GM12878 (cell line): ENCODE results near the gene RAP1GDS1. TPM values are rescaled to one million over a fixed set of nuclear protein-coding genes. Genes with fewer than 3 reads are reported as not detected.

ENCODE experiments used
- ATAC-seq: fragments of 200-7000 bp; cut with Tn5 transposase; 3 replicates; pipeline ENCODE4 v1.9.1; 2020; ENCODE audit warnings: mild to moderate bottlenecking, moderate library complexity
- BruUV-seq: library from RNA; stranded (reverse); fragments of 400-500 nt; replicated peaks from 2 replicates; lab custom pipeline; 2021; lab: Mats Ljungman, UMichigan
- CTCF ChIA-PET: fragments of 300-600 bp; sonication (Branson Sonifier 250); formaldehyde crosslinking; extraction: SDS; loops from one replicate; lab custom pipeline; 2021; ENCODE audit warnings: inconsistent platforms; lab: Yijun Ruan, JAX
- POLR2A ChIA-PET: fragments of 350-600 bp; formaldehyde crosslinking; extraction: SDS; loops from one replicate; lab custom pipeline; 2021; ENCODE audit warnings: inconsistent platforms; lab: Charles Lee
- RAD21 ChIA-PET: fragments of 300-600 bp; sonication (Branson Sonifier 250); formaldehyde crosslinking; loops from one replicate; lab custom pipeline; 2023; ENCODE audit warnings: antibody characterized with exemption; ENCODE audit not compliant: unreplicated experiment; lab: Charles Lee
- SMC1A ChIA-PET: fragments of 300-600 bp; sonication (Branson Sonifier 250); formaldehyde crosslinking; loops from one replicate; lab custom pipeline; 2023; ENCODE audit not compliant: unreplicated experiment, uncharacterized antibody; lab: Charles Lee
- DNase-seq: peaks from one replicate; pipeline ENCODE4 v3.0.0-alpha.2; 2011; ENCODE audit warnings: low read depth, low spot score
- FAIRE-seq: peaks from 3 replicates; lab custom pipeline; 2011; peaks lifted over from hg19 to GRCh38; lab: Jason Lieb, UNC
- H2AFZ ChIP-seq: 2 replicates; pipeline ENCODE4 v1.6.0; 2011; ENCODE audit warnings: low read depth, low read length, control low read depth; ENCODE audit not compliant: control insufficient read depth
- H3K27ac ChIP-seq: 2 replicates; pipeline ENCODE4 v1.5.1; 2011; ENCODE audit warnings: control low read depth; ENCODE audit not compliant: control insufficient read depth, insufficient read depth
- H3K27me3 ChIP-seq, 2 experiments: replicated peaks in 1 of 2; 2 replicates each; pipeline versions ENCODE4 v1.6.0 to v1.6.1; 2011; ENCODE audit warnings: low read length in 1 of 2; ENCODE audit not compliant: control insufficient read depth in 2 of 2, insufficient read depth in 2 of 2
- H3K36me3 ChIP-seq, 2 experiments: 2 replicates each; pipeline ENCODE4 v1.5.1; 2011; ENCODE audit warnings: low read length in 1 of 2; ENCODE audit not compliant: control insufficient read depth in 2 of 2, insufficient read depth in 2 of 2
- H3K4me1 ChIP-seq: 2 replicates; pipeline ENCODE4 v1.6.1; 2011; ENCODE audit warnings: mild to moderate bottlenecking, low read length, moderate library complexity, mixed read lengths; ENCODE audit not compliant: control insufficient read depth, insufficient read depth
- H3K4me2 ChIP-seq: 2 replicates; pipeline ENCODE4 v1.6.0; 2011; ENCODE audit warnings: control low read depth; ENCODE audit not compliant: control insufficient read depth, insufficient read depth
- H3K4me3 ChIP-seq: fragments of 200-600 bp; sonication (generic); 2 replicates; pipeline ENCODE4 v1.5.1; 2016
- H3K79me2 ChIP-seq: 2 replicates; pipeline ENCODE4 v1.6.0; 2011; ENCODE audit warnings: low read length; ENCODE audit not compliant: control insufficient read depth, insufficient read depth
- H3K9ac ChIP-seq: 2 replicates; pipeline ENCODE4 v1.8.0; 2011; ENCODE audit warnings: low read length, control low read depth, mixed read lengths; ENCODE audit not compliant: control insufficient read depth, insufficient read depth
- H3K9me3 ChIP-seq: replicated peaks from 3 replicates; pipeline ENCODE4 v1.5.1; 2011; ENCODE audit warnings: mild to moderate bottlenecking, low read length; ENCODE audit not compliant: control insufficient read depth, insufficient read depth
- H4K20me1 ChIP-seq: 2 replicates; pipeline ENCODE4 v1.6.0; 2011; ENCODE audit not compliant: control insufficient read depth, insufficient read depth
- CBX3 ChIP-seq: fragments of 200-600 bp; sonication (generic); IDR thresholded peaks from 2 replicates; pipeline ENCODE4 v1.6.1; 2016; ENCODE audit warnings: low read depth, borderline replicate concordance
- ETV6 ChIP-seq, 2 experiments: fragments of 450-650 bp in 1 of 2; IDR thresholded peaks in 1 of 2; conservative IDR thresholded peaks in 1 of 2; 2 replicates each; pipeline ENCODE4 v1.6.1; 2014; ENCODE audit warnings: antibody characterized with exemption in 1 of 2, borderline replicate concordance in 1 of 2, low read depth in 1 of 2, mild to moderate bottlenecking in 1 of 2, moderate library complexity in 1 of 2
- FOXM1 ChIP-seq: IDR thresholded peaks from 2 replicates; pipeline ENCODE4 v1.6.1; 2012; ENCODE audit warnings: low read depth, mild to moderate bottlenecking, inconsistent platforms, low read length, moderate library complexity
- GATAD2B ChIP-seq: fragments of 450-650 bp; conservative IDR thresholded peaks from 2 replicates; pipeline ENCODE4 v1.6.1; 2017; ENCODE audit warnings: low read depth, mild to moderate bottlenecking, moderate library complexity
- HDGF ChIP-seq: fragments of 450-650 bp; IDR thresholded peaks from 2 replicates; pipeline ENCODE4 v1.6.1; 2016; ENCODE audit warnings: antibody characterized with exemption
- RCOR1 ChIP-seq: conservative IDR thresholded peaks from 2 replicates; pipeline ENCODE4 v1.6.1; 2012; ENCODE audit warnings: low read depth, low read length, improper control_type of control experiment
- SP1 ChIP-seq: IDR thresholded peaks from one replicate; pipeline ENCODE4 v1.6.1; 2011; ENCODE audit warnings: low read depth, low read length
- SPI1 ChIP-seq: IDR thresholded peaks from 2 replicates; pipeline ENCODE4 v1.6.1; 2011; ENCODE audit warnings: low read depth, mild to moderate bottlenecking, low read length, moderate library complexity, borderline replicate concordance; ENCODE audit not compliant: insufficient read depth
- ZBED1 ChIP-seq: IDR thresholded peaks from 2 replicates; pipeline ENCODE4 v1.6.1; 2016; ENCODE audit warnings: borderline replicate concordance
- ZNF274 ChIP-seq: IDR thresholded peaks from one replicate; pipeline ENCODE4 v1.8.0; 2011; ENCODE audit not compliant: insufficient read length, insufficient read depth
- ZZZ3 ChIP-seq: IDR thresholded peaks from 2 replicates; pipeline ENCODE4 v1.6.1; 2011; ENCODE audit warnings: low read depth; ENCODE audit not compliant: control insufficient read depth, insufficient read length
- WGBS: methylation state at CpG from one replicate; pipeline ENCODE4 v1.1.6; 2016; ENCODE audit warnings: low lambda C conversion rate; ENCODE audit not compliant: insufficient replicate concordance, insufficient coverage; ENCODE audit errors: missing lambda C conversion rate; 5-methylcytosine and 5-hydroxymethylcytosine counted together
- in situ Hi-C: fragments of 300-500 bp; cut with MboI; formaldehyde crosslinking; loops from 9 replicates; pipeline ENCODE4 v1.14.3; 2018; ENCODE audit warnings: mixed read lengths
- intact Hi-C: fragments of 100-400 bp; cut with micrococcal nuclease; formaldehyde crosslinking; loops from one replicate; pipeline ENCODE4 v1.14.2; 2022; ENCODE audit not compliant: unreplicated experiment
- polyA plus RNA-seq, 11 experiments: library from polyadenylated mRNA; depleted of rRNA in 4 of 11; unstranded in 6 of 11; stranded (reverse) in 5 of 11; fragments of >200 nt; fragmentation: Nextera tagmentation in 4 of 11; fragmentation: Illumina TruSeq in 1 of 11; extraction: Ambion mirVana in 4 of 11; extraction: Trizol in 1 of 11; gene quantifications; 1 replicate in 1 of 11; 2 replicates in 10 of 11; pipeline versions ENCODE4 v1.2.1 to v1.2.3, GENCODE V29; 2011 to 2016; ENCODE audit warnings: inconsistent platforms in 2 of 11, missing spikeins in 2 of 11, low read depth in 1 of 11
- total RNA-seq, 4 experiments: library from RNA; depleted of rRNA in 3 of 4; stranded (reverse); fragments of >200 nt in 3 of 4; fragmentation: Illumina TruSeq in 1 of 4; extraction: Trizol in 1 of 4; gene quantifications; 2 replicates each; pipeline versions ENCODE4 v1.2.1 to v1.2.3, GENCODE V29; 2013 to 2021
- TF ChIP-seq, protein P1 (sequence below): IDR thresholded peaks from 2 replicates; pipeline ENCODE4 v1.6.1; 2012; ENCODE audit warnings: improper control_type of control experiment, low read depth, low read length; ENCODE audit not compliant: insufficient replicate concordance
- TF ChIP-seq, protein P2 (sequence below): fragments of 450-650 bp; IDR thresholded peaks from 2 replicates; pipeline ENCODE4 v1.6.1; 2017; ENCODE audit warnings: mild to moderate bottlenecking, low read depth, inconsistent platforms; ENCODE audit not compliant: poor library complexity, severe bottlenecking
- TF ChIP-seq, protein P3 (sequence below): fragments of 450-650 bp; IDR thresholded peaks from 2 replicates; pipeline ENCODE4 v1.6.1; 2017; ENCODE audit warnings: borderline replicate concordance

Gene RAP1GDS1
- total and polyA plus RNA-seq, 10 of the 15 experiments (the other 5 are each of a cell fraction or from before 2014, with no cell fraction given) = 12.0 to 30.5 (median 20.7) TPM

DNA sequence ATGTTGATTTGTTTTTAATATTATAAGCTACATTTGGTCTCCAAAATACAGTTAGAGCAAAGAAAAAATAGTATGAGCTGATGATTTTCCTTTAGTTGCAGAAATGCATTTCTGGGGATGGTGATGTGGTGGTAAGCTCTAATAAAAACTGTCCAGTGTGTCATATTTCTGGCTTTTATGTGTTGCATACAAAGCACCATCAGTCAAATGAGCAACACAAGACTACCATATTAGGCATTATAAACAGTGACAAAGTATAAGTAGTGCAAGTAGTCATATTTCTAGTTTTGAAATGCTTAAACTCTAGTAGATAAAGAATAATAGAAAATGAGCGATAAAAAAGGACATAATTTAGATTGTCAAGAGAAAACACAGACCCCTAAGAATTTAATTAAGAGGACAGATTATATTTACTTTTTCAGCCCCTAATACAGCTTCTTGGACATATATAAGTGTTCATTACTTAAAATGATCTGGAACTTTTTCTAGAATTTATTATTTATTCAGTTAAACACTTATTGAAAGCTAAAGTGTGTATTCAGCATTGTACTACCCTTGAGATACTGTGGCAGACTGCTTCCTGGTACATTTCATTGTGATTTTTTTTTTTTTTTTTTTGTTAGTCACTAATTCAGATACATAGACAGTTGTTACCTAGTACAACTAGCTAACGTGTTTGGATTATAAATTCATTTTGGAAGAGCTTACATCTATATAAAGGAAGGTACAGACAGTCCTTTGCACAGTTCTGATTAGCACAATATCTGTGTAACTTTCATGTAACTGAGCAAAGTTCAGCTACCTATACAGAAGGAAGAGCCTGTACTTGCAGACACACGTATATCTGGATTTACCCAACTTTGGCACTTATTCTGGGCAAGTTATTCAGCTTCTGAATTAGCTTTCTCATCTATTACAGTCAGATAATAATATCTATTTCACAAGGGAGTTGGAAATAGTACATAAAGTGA, 22.3 kb downstream of the RAP1GDS1 start:
- Histone ChIP-seq H3K36me3 (no peaks in the 10 kb centered on the region), H3K9ac (no peak overlapping the region), H3K4me2 (no peak overlapping the region), H3K4me1 (no peaks in the 10 kb centered on the region), H3K4me3 (no peak overlapping the region), H3K9me3 (no peaks in the 10 kb centered on the region; the same call in 2 of the 3 replicates), H3K27me3 (no peaks in the 10 kb centered on the region), H3K27ac (no peak overlapping the region), H3K79me2 (peaks cover 2% of the 10 kb centered on the region), H4K20me1 (no peaks in the 10 kb centered on the region), H2AFZ (no peak overlapping the region)
- ATAC-seq (no peak), FAIRE-seq (no peak), DNase-seq (no peak)
- ChIA-PET CTCF (interaction anchor here (0.8 to 1.4 kb wide), 7 partner anchors 9 to 23 kb away, joined by 3 read pairs; no protein-coding TSS in a partner anchor), SMC1A (interaction anchor here (1.1 to 2.1 kb wide), 6 partner anchors 10 to 21 kb away, joined by 3 to 9 read pairs (median 4); no protein-coding TSS in a partner anchor), RAD21 (no interaction called here), POLR2A (no interaction called here)
- intact Hi-C loops (no loop called here), in situ Hi-C loops (no loop called here)
- 90% methylated on average over 3 of the region's 3 CpGs for WGBS
- no TSS peak for BruUV-seq
- TF ChIP-seq SP1 (no peak), FOXM1 (no peak), ZBED1 (no peak), RCOR1 (no peak), ETV6 (conservative IDR thresholded peaks at IDR 0.05 in 1 of 2, IDR thresholded peaks at IDR 0.05 in 1 of 2; ENCODE audit: borderline replicate concordance in 1 of 2, low read depth in 1 of 2) (no peak), ZNF274 (no peak), GATAD2B (no peak), HDGF (no peak), SPI1 (no peak), ZZZ3 (no peak), CBX3 (no peak)
- TF ChIP-seq, protein P1, sequence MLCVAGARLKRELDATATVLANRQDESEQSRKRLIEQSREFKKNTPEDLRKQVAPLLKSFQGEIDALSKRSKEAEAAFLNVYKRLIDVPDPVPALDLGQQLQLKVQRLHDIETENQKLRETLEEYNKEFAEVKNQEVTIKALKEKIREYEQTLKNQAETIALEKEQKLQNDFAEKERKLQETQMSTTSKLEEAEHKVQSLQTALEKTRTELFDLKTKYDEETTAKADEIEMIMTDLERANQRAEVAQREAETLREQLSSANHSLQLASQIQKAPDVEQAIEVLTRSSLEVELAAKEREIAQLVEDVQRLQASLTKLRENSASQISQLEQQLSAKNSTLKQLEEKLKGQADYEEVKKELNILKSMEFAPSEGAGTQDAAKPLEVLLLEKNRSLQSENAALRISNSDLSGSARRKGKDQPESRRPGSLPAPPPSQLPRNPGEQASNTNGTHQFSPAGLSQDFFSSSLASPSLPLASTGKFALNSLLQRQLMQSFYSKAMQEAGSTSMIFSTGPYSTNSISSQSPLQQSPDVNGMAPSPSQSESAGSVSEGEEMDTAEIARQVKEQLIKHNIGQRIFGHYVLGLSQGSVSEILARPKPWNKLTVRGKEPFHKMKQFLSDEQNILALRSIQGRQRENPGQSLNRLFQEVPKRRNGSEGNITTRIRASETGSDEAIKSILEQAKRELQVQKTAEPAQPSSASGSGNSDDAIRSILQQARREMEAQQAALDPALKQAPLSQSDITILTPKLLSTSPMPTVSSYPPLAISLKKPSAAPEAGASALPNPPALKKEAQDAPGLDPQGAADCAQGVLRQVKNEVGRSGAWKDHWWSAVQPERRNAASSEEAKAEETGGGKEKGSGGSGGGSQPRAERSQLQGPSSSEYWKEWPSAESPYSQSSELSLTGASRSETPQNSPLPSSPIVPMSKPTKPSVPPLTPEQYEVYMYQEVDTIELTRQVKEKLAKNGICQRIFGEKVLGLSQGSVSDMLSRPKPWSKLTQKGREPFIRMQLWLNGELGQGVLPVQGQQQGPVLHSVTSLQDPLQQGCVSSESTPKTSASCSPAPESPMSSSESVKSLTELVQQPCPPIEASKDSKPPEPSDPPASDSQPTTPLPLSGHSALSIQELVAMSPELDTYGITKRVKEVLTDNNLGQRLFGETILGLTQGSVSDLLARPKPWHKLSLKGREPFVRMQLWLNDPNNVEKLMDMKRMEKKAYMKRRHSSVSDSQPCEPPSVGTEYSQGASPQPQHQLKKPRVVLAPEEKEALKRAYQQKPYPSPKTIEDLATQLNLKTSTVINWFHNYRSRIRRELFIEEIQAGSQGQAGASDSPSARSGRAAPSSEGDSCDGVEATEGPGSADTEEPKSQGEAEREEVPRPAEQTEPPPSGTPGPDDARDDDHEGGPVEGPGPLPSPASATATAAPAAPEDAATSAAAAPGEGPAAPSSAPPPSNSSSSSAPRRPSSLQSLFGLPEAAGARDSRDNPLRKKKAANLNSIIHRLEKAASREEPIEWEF = no peak
- TF ChIP-seq, protein P2, sequence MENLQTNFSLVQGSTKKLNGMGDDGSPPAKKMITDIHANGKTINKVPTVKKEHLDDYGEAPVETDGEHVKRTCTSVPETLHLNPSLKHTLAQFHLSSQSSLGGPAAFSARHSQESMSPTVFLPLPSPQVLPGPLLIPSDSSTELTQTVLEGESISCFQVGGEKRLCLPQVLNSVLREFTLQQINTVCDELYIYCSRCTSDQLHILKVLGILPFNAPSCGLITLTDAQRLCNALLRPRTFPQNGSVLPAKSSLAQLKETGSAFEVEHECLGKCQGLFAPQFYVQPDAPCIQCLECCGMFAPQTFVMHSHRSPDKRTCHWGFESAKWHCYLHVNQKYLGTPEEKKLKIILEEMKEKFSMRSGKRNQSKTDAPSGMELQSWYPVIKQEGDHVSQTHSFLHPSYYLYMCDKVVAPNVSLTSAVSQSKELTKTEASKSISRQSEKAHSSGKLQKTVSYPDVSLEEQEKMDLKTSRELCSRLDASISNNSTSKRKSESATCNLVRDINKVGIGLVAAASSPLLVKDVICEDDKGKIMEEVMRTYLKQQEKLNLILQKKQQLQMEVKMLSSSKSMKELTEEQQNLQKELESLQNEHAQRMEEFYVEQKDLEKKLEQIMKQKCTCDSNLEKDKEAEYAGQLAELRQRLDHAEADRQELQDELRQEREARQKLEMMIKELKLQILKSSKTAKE = no peak
- TF ChIP-seq, protein P3, sequence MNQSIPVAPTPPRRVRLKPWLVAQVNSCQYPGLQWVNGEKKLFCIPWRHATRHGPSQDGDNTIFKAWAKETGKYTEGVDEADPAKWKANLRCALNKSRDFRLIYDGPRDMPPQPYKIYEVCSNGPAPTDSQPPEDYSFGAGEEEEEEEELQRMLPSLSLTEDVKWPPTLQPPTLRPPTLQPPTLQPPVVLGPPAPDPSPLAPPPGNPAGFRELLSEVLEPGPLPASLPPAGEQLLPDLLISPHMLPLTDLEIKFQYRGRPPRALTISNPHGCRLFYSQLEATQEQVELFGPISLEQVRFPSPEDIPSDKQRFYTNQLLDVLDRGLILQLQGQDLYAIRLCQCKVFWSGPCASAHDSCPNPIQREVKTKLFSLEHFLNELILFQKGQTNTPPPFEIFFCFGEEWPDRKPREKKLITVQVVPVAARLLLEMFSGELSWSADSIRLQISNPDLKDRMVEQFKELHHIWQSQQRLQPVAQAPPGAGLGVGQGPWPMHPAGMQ = no peak
